IMR-90 (cell line): ENCODE measurements around the gene FOXQ1.

ENCODE experiments used
- BHLHE40 ChIP-seq: fragments of 150-350 bp; IDR thresholded peaks from 2 replicates; pipeline ENCODE4 v1.6.1; 2016; ENCODE audit warnings: mild to moderate bottlenecking, low read depth, low read length
- CHD1 ChIP-seq: IDR thresholded peaks from 2 replicates; pipeline ENCODE4 v1.6.1; 2012; ENCODE audit warnings: low read depth, low read length, improper control_type of control experiment
- CTCF ChIP-seq: conservative IDR thresholded peaks from 2 replicates; pipeline ENCODE4 v1.5.1; 2012; ENCODE audit warnings: mild to moderate bottlenecking, low read depth, low read length, improper control_type of control experiment
- ELK1 ChIP-seq: fragments of 150-350 bp; IDR thresholded peaks from 2 replicates; pipeline ENCODE4 v1.6.1; 2016; ENCODE audit warnings: low read depth, mild to moderate bottlenecking, low read length, moderate library complexity, borderline replicate concordance
- FOS ChIP-seq: fragments of 150-350 bp; IDR thresholded peaks from 2 replicates; pipeline ENCODE4 v1.6.1; 2016; ENCODE audit warnings: low read depth, low read length
- MAFK ChIP-seq: IDR thresholded peaks from 2 replicates; pipeline ENCODE4 v1.6.1; 2012; ENCODE audit warnings: low read depth, low read length, improper control_type of control experiment
- MAZ ChIP-seq: IDR thresholded peaks from 2 replicates; pipeline ENCODE4 v1.6.1; 2012; ENCODE audit warnings: low read depth, mild to moderate bottlenecking, low read length, improper control_type of control experiment, moderate library complexity, borderline replicate concordance
- MXI1 ChIP-seq: IDR thresholded peaks from 2 replicates; pipeline ENCODE4 v1.6.1; 2012; ENCODE audit warnings: low read depth, mild to moderate bottlenecking, low read length, moderate library complexity, borderline replicate concordance
- NFE2L2 ChIP-seq: fragments of 150-350 bp; IDR thresholded peaks from 2 replicates; pipeline ENCODE4 v1.6.1; 2016; ENCODE audit warnings: low read depth, mild to moderate bottlenecking, low read length
- POLR2A ChIP-seq: IDR thresholded peaks from 2 replicates; pipeline ENCODE4 v1.6.1; 2012; ENCODE audit warnings: mild to moderate bottlenecking, low read depth, low read length
- RAD21 ChIP-seq: IDR thresholded peaks from 2 replicates; pipeline ENCODE4 v1.6.1; 2012; ENCODE audit warnings: low read length, improper control_type of control experiment
- RCOR1 ChIP-seq: IDR thresholded peaks from 2 replicates; pipeline ENCODE4 v1.6.1; 2012; ENCODE audit warnings: mild to moderate bottlenecking, low read length, improper control_type of control experiment; ENCODE audit not compliant: insufficient replicate concordance
- SMC3 ChIP-seq: fragments of 150-350 bp; IDR thresholded peaks from 2 replicates; pipeline ENCODE4 v1.6.1; 2016; ENCODE audit warnings: low read depth, mild to moderate bottlenecking, antibody characterized with exemption, low read length, moderate library complexity
- USF2 ChIP-seq: fragments of 150-350 bp; IDR thresholded peaks from 2 replicates; pipeline ENCODE4 v1.6.1; 2017; ENCODE audit warnings: mild to moderate bottlenecking, antibody characterized with exemption, low read length, low read depth

- no peak for TF ChIP-seq POLR2A
- no peak for TF ChIP-seq CTCF
- TF ChIP-seq SMC3, result no peak
- TF ChIP-seq BHLHE40, result no peak
- no peak for TF ChIP-seq FOS
- TF ChIP-seq RAD21, result no peak
- no peak for TF ChIP-seq MAZ
- TF ChIP-seq ELK1, result no peak
- TF ChIP-seq RCOR1, result no peak
- no peak for TF ChIP-seq USF2
- no peak for TF ChIP-seq CHD1
- no peak for TF ChIP-seq MAFK
- no peak for TF ChIP-seq MXI1
- no peak for TF ChIP-seq NFE2L2
These were observed 5.5 kb downstream of the FOXQ1 start for GRCh38 chr6:1317302-1317815.
